WTC11 (cell line): ENCODE results near the gene LOXL1. TPM values are rescaled to one million over a fixed set of nuclear protein-coding genes. Genes with fewer than 3 reads are reported as not detected.

Source experiments
- ATAC-seq: fragments of 200-7000 bp; cut with Tn5 transposase; 2 replicates; pipeline ENCODE4 v1.10.0; 2021; ENCODE audit warnings: mild to moderate bottlenecking, moderate library complexity
- CTCF ChIA-PET: fragments of 300-600 bp; sonication (Branson Sonifier 250); formaldehyde crosslinking; loops from one replicate; lab custom pipeline; 2021; ENCODE audit warnings: antibody characterized with exemption; lab: Charles Lee
- POLR2A ChIA-PET: fragments of 350-600 bp; sonication (Branson Sonifier 250); formaldehyde crosslinking; loops from one replicate; lab custom pipeline; 2021; ENCODE audit warnings: antibody characterized with exemption; lab: Charles Lee
- DNase-seq: peaks from one replicate; pipeline ENCODE4 v3.0.0; 2021; ENCODE audit warnings: low spot score
- H3K27ac Mint-ChIP-seq: 2 replicates; pipeline ENCODE4 v1.8.0; 2021; ENCODE audit warnings: mixed read lengths
- H3K27me3 Mint-ChIP-seq: 2 replicates; pipeline ENCODE4 v1.8.0; 2021; ENCODE audit warnings: low read depth, mild to moderate bottlenecking, moderate library complexity, mixed read lengths
- H3K36me3 Mint-ChIP-seq: 2 replicates; pipeline ENCODE4 v1.8.0; 2021; ENCODE audit warnings: mixed read lengths
- H3K4me1 Mint-ChIP-seq: 2 replicates; pipeline ENCODE4 v1.8.0; 2022; ENCODE audit warnings: mixed read lengths
- H3K4me3 Mint-ChIP-seq: 2 replicates; pipeline ENCODE4 v1.8.0; 2021; ENCODE audit warnings: mild to moderate bottlenecking, moderate library complexity, mixed read lengths
- H3K9me3 Mint-ChIP-seq: 2 replicates; pipeline ENCODE4 v1.8.0; 2021; ENCODE audit warnings: mixed read lengths
- ARID4B ChIP-seq: sonication (generic); formaldehyde crosslinking; IDR thresholded peaks from 2 replicates; pipeline ENCODE4 v1.8.0; 2023; ENCODE audit warnings: missing genetic modification reagents, mild to moderate bottlenecking, borderline replicate concordance
- CREB1 ChIP-seq: sonication (generic); formaldehyde crosslinking; IDR thresholded peaks from 2 replicates; pipeline ENCODE4 v1.8.0; 2023; ENCODE audit warnings: mild to moderate bottlenecking, missing genetic modification reagents
- CTCF ChIP-seq: fragments of 200-600 bp; IDR thresholded peaks from 2 replicates; pipeline ENCODE4 v1.8.0; 2022; ENCODE audit warnings: antibody characterized with exemption
- E2F1 ChIP-seq: sonication (generic); formaldehyde crosslinking; IDR thresholded peaks from 2 replicates; pipeline ENCODE4 v1.8.0; 2022; ENCODE audit warnings: mild to moderate bottlenecking, missing genetic modification reagents
- E2F4 ChIP-seq: sonication (generic); formaldehyde crosslinking; IDR thresholded peaks from 2 replicates; pipeline ENCODE4 v1.8.1; 2022; ENCODE audit warnings: low read depth, mild to moderate bottlenecking, moderate library complexity, missing genetic modification reagents, borderline replicate concordance
- ELF4 ChIP-seq: sonication (generic); formaldehyde crosslinking; IDR thresholded peaks from 2 replicates; pipeline ENCODE4 v1.8.1; 2022; ENCODE audit warnings: low read depth, mild to moderate bottlenecking, moderate library complexity, missing genetic modification reagents
- EMX1 ChIP-seq: fragments of 250-450 bp; sonication (Bioruptor Pico); IDR thresholded peaks from 2 replicates; pipeline ENCODE4 v1.8.0; 2021; ENCODE audit warnings: mild to moderate bottlenecking
- GTF2I ChIP-seq: fragments of 250-450 bp; sonication (Bioruptor Pico); conservative IDR thresholded peaks from 2 replicates; pipeline ENCODE4 v1.4.0; 2021; ENCODE audit warnings: mild to moderate bottlenecking
- NFE2L1 ChIP-seq: sonication (generic); formaldehyde crosslinking; IDR thresholded peaks from 2 replicates; pipeline ENCODE4 v1.8.1; 2023; ENCODE audit warnings: missing genetic modification reagents
- SMAD3 ChIP-seq: sonication (generic); formaldehyde crosslinking; IDR thresholded peaks from 2 replicates; pipeline ENCODE4 v1.8.0; 2022; ENCODE audit warnings: missing genetic modification reagents, mild to moderate bottlenecking, borderline replicate concordance
- TEAD4 ChIP-seq: sonication (generic); formaldehyde crosslinking; IDR thresholded peaks from 2 replicates; pipeline ENCODE4 v1.8.0; 2022; ENCODE audit warnings: mild to moderate bottlenecking, missing genetic modification reagents
- ZNF263 ChIP-seq: sonication (generic); formaldehyde crosslinking; IDR thresholded peaks from 2 replicates; pipeline ENCODE4 v1.8.1; 2022; ENCODE audit warnings: low read depth, mild to moderate bottlenecking, moderate library complexity, missing genetic modification reagents
- total RNA-seq: library from RNA; stranded (reverse); gene quantifications from 3 replicates; pipeline ENCODE4 v1.2.3, GENCODE V29; 2021
- TF ChIP-seq, protein P1 (sequence below): fragments of 250-450 bp; sonication (Bioruptor Pico); IDR thresholded peaks from 2 replicates; pipeline ENCODE4 v1.9.0; 2021; ENCODE audit warnings: mild to moderate bottlenecking, borderline replicate concordance
- TF ChIP-seq, protein P2 (sequence below): fragments of 250-450 bp; sonication (Bioruptor Pico); IDR thresholded peaks from 2 replicates; pipeline ENCODE4 v1.8.0; 2021; ENCODE audit warnings: mild to moderate bottlenecking
- TF ChIP-seq, protein P3 (sequence below): sonication (generic); formaldehyde crosslinking; IDR thresholded peaks from 2 replicates; pipeline ENCODE4 v1.8.1; 2023; ENCODE audit warnings: mild to moderate bottlenecking, missing genetic modification reagents, moderate library complexity
- TF ChIP-seq, protein P4 (sequence below): sonication (generic); formaldehyde crosslinking; IDR thresholded peaks from 2 replicates; pipeline ENCODE4 v1.8.1; 2023; ENCODE audit warnings: mild to moderate bottlenecking, missing genetic modification reagents

The LOXL1 gene
- total RNA-seq, 1 experiment from 2014 or later, result 10.6 TPM

- TF ChIP-seq ARID4B, result no peak
- no peak for TF ChIP-seq ELF4 (CRISPR knock-in tag)
- no peak for TF ChIP-seq GTF2I (CRISPR knock-in tag)
- TF ChIP-seq, protein P1, sequence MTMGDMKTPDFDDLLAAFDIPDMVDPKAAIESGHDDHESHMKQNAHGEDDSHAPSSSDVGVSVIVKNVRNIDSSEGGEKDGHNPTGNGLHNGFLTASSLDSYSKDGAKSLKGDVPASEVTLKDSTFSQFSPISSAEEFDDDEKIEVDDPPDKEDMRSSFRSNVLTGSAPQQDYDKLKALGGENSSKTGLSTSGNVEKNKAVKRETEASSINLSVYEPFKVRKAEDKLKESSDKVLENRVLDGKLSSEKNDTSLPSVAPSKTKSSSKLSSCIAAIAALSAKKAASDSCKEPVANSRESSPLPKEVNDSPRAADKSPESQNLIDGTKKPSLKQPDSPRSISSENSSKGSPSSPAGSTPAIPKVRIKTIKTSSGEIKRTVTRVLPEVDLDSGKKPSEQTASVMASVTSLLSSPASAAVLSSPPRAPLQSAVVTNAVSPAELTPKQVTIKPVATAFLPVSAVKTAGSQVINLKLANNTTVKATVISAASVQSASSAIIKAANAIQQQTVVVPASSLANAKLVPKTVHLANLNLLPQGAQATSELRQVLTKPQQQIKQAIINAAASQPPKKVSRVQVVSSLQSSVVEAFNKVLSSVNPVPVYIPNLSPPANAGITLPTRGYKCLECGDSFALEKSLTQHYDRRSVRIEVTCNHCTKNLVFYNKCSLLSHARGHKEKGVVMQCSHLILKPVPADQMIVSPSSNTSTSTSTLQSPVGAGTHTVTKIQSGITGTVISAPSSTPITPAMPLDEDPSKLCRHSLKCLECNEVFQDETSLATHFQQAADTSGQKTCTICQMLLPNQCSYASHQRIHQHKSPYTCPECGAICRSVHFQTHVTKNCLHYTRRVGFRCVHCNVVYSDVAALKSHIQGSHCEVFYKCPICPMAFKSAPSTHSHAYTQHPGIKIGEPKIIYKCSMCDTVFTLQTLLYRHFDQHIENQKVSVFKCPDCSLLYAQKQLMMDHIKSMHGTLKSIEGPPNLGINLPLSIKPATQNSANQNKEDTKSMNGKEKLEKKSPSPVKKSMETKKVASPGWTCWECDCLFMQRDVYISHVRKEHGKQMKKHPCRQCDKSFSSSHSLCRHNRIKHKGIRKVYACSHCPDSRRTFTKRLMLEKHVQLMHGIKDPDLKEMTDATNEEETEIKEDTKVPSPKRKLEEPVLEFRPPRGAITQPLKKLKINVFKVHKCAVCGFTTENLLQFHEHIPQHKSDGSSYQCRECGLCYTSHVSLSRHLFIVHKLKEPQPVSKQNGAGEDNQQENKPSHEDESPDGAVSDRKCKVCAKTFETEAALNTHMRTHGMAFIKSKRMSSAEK (CRISPR knock-in tag), result no peak
- TF ChIP-seq, protein P2, sequence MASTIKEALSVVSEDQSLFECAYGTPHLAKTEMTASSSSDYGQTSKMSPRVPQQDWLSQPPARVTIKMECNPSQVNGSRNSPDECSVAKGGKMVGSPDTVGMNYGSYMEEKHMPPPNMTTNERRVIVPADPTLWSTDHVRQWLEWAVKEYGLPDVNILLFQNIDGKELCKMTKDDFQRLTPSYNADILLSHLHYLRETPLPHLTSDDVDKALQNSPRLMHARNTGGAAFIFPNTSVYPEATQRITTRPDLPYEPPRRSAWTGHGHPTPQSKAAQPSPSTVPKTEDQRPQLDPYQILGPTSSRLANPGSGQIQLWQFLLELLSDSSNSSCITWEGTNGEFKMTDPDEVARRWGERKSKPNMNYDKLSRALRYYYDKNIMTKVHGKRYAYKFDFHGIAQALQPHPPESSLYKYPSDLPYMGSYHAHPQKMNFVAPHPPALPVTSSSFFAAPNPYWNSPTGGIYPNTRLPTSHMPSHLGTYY (CRISPR knock-in tag), result no peak
- no peak for TF ChIP-seq NFE2L1 (CRISPR knock-in tag)
- no peak for TF ChIP-seq EMX1
- no peak for TF ChIP-seq SMAD3 (CRISPR knock-in tag)
- TF ChIP-seq, protein P3, sequence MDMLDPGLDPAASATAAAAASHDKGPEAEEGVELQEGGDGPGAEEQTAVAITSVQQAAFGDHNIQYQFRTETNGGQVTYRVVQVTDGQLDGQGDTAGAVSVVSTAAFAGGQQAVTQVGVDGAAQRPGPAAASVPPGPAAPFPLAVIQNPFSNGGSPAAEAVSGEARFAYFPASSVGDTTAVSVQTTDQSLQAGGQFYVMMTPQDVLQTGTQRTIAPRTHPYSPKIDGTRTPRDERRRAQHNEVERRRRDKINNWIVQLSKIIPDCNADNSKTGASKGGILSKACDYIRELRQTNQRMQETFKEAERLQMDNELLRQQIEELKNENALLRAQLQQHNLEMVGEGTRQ (CRISPR knock-in tag), result no peak
- TF ChIP-seq, protein P4, sequence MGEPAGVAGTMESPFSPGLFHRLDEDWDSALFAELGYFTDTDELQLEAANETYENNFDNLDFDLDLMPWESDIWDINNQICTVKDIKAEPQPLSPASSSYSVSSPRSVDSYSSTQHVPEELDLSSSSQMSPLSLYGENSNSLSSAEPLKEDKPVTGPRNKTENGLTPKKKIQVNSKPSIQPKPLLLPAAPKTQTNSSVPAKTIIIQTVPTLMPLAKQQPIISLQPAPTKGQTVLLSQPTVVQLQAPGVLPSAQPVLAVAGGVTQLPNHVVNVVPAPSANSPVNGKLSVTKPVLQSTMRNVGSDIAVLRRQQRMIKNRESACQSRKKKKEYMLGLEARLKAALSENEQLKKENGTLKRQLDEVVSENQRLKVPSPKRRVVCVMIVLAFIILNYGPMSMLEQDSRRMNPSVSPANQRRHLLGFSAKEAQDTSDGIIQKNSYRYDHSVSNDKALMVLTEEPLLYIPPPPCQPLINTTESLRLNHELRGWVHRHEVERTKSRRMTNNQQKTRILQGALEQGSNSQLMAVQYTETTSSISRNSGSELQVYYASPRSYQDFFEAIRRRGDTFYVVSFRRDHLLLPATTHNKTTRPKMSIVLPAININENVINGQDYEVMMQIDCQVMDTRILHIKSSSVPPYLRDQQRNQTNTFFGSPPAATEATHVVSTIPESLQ (CRISPR knock-in tag), result no peak
- TF ChIP-seq, all 79 proteins: peak for 0
Observed at GRCh38 chr15:73987681-73988444, 61.6 kb downstream of the LOXL1 start (continued).

DNA sequence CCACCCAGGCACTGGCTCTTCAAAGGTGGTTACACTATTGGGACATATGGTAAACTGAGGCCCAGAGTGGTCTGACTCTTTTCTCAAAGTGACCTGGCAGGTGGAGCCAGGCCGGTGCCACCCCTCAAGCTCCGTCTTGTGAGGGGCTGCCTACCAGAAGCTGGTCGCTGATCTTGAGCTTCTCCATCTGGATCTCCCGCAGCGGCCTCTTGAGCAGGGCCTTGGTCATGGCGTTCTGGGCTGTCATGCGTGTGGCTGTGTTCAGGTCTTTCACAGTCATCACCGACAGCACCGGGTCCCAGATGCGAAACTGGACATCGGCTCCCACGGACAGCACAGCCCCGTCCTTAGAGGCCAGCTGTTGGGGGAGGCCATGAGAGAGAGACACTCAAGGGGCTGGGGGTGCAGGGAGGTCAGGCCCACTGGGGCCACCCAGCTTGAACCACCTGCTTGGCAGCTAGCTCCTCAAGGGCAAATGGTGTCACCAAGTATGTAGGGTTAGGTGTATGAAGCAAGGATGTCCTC is 62.2 kb downstream of the LOXL1 start:
- ChIA-PET CTCF (interaction anchor here (0.6 to 8.2 kb wide), 4 partner anchors 15 to 60 kb away, joined by 3 to 69 read pairs (median 4); no protein-coding TSS in a partner anchor), POLR2A (no interaction called here)
- DNase-seq, result no peak
- Mint-ChIP-seq H3K4me3 (no peak overlapping the region), H3K9me3 (no peaks in the 10 kb centered on the region), H3K4me1 (peaks cover 7% of the 10 kb centered on the region; the same call in 1 of the 2 replicates), H3K36me3 (no peaks in the 10 kb centered on the region), H3K27me3 (peaks cover 11% of the 10 kb centered on the region), H3K27ac (no peak overlapping the region)
- no peak for ATAC-seq
- TF ChIP-seq CREB1 (no peak), E2F4 (CRISPR knock-in tag) (no peak), CTCF (no peak), GTF2I (CRISPR knock-in tag) (no peak), ZNF263 (CRISPR knock-in tag) (no peak), E2F1 (CRISPR knock-in tag) (no peak), TEAD4 (CRISPR knock-in tag) (no peak)
